Stimulated activated CD8-positive, alpha-beta memory T cell treated with anti-CD3 and anti-CD28 coated beads, Interleukin-4, amount 100 ng/mL, for 4 hours (primary cell): ENCODE data around the gene GFY.

Experiments
- DNase-seq, 2 donors: peaks; one replicate each; pipeline ENCODE4 v3.0.0-alpha.2; 2020; ENCODE audit warnings: low read depth in 2 of 2, low spot score in 1 of 2

The GFY gene

GRCh38 chr19:49428547-49429451 is 3.6 kb downstream of the GFY start:
- DNase-seq: no peak

- DNase-seq: no peak
Observed at GRCh38 chr19:49430172-49430677, 5.0 kb downstream of the GFY start.

GRCh38 chr19:49430678-49431329 is 5.6 kb downstream of the GFY start:
- DNase-seq: no peak

- no peak for DNase-seq
Observed at GRCh38 chr19:49431330-49431749, 6.2 kb downstream of the GFY start.

GRCh38 chr19:49432141-49433073 is 7.2 kb downstream of the GFY start:
- DNase-seq: no peak

- no peak for DNase-seq
Observed at GRCh38 chr19:49433240-49433901, 8.2 kb downstream of the GFY start.

- no peak for DNase-seq
Observed at GRCh38 chr19:49434907-49435583, 9.9 kb downstream of the GFY start.

- DNase-seq: no peak
Observed at GRCh38 chr19:49435670-49436069, 10.5 kb downstream of the GFY start.

GRCh38 chr19:49436381-49437017 is 11.3 kb downstream of the GFY start:
- no peak for DNase-seq

GRCh38 chr19:49437231-49437630 is 12.0 kb downstream of the GFY start:
- no peak for DNase-seq

- DNase-seq: no peak
Observed at GRCh38 chr19:49438261-49438660, 13.1 kb downstream of the GFY start.

- no peak for DNase-seq
Observed at GRCh38 chr19:49439836-49440235, 14.6 kb downstream of the GFY start.

- DNase-seq: no peak
Observed at GRCh38 chr19:49440439-49441209, 15.4 kb downstream of the GFY start.

GRCh38 chr19:49441210-49441959 is 16.2 kb downstream of the GFY start, which contains the start of gene SLC17A7:
Gene SLC17A7 (minus strand): TSS chr19:49441527. CDS start chr19:49441379, 148 bp downstream.
- DNase-seq: no peak

- no peak for DNase-seq
Observed at GRCh38 chr19:49441960-49442350, 16.8 kb downstream of the GFY start.

GRCh38 chr19:49442354-49442753 is 17.2 kb downstream of the GFY start:
- no peak for DNase-seq

- DNase-seq: no peak
Observed at GRCh38 chr19:49442771-49443365, 17.7 kb downstream of the GFY start.
